CD14-positive monocyte (primary cell): ENCODE results near the gene ADAMTSL3. TPM values are rescaled to one million over a fixed set of nuclear protein-coding genes. Genes with fewer than 3 reads are reported as not detected.

Experiments used
- DNase-seq, 3 donors: peaks; one replicate each; pipeline ENCODE4 v3.0.0-alpha.2; 2011 to 2022
- H2AFZ ChIP-seq: 2 replicates; pipeline ENCODE4 v1.6.0; 2012; ENCODE audit warnings: mild to moderate bottlenecking, low read depth, low read length, inconsistent platforms; ENCODE audit not compliant: insufficient read depth, poor library complexity, severe bottlenecking
- H3K27ac ChIP-seq, 2 donors: 1 replicate in 1 of 2; 2 replicates in 1 of 2; pipeline ENCODE4 v1.5.1; 2012 to 2013; ENCODE audit warnings: low read length in 2 of 2, control low read depth in 1 of 2, inconsistent platforms in 1 of 2, low read depth in 1 of 2, mild to moderate bottlenecking in 1 of 2
- H3K27me3 ChIP-seq, 2 donors: one replicate each; pipeline versions ENCODE4 v1.6.0 to v1.6.1; 2011 to 2013; ENCODE audit warnings: low read length in 2 of 2; ENCODE audit not compliant: control insufficient read depth in 2 of 2, insufficient read depth in 2 of 2
- H3K36me3 ChIP-seq, 2 donors: replicated peaks in 1 of 2; 1 replicate in 1 of 2; 2 replicates in 1 of 2; pipeline versions ENCODE4 v1.5.1 to v1.6.1; 2012 to 2013; ENCODE audit warnings: low read length in 2 of 2, control low read depth in 1 of 2, inconsistent platforms in 1 of 2, mild to moderate bottlenecking in 1 of 2; ENCODE audit not compliant: insufficient read depth in 2 of 2, control insufficient read depth in 1 of 2
- H3K4me1 ChIP-seq, 2 donors: 1 replicate in 1 of 2; 2 replicates in 1 of 2; pipeline versions ENCODE4 v1.5.1 to v1.6.1; 2012 to 2013; ENCODE audit warnings: low read length in 2 of 2, control low read depth in 1 of 2, inconsistent platforms in 1 of 2, mild to moderate bottlenecking in 1 of 2, moderate library complexity in 1 of 2; ENCODE audit not compliant: insufficient read depth in 2 of 2, control insufficient read depth in 1 of 2
- H3K4me2 ChIP-seq: replicated peaks from 2 replicates; pipeline ENCODE3; 2012; ENCODE audit warnings: low read length, moderate library complexity, mild to moderate bottlenecking; ENCODE audit not compliant: poor library complexity, severe bottlenecking; ENCODE audit errors: extremely low read depth
- H3K4me3 ChIP-seq, 3 experiments: fragments of 200-600 bp in 1 of 3; sonication (generic) in 1 of 3; replicated peaks in 1 of 3; 1 replicate in 2 of 3; 2 replicates in 1 of 3; pipeline ENCODE4 v1.5.1; 2011 to 2013; ENCODE audit warnings: low read length in 3 of 3, mild to moderate bottlenecking in 3 of 3, control low read depth in 2 of 3, low read depth in 2 of 3, inconsistent platforms in 1 of 3, moderate library complexity in 1 of 3
- H3K79me2 ChIP-seq: 2 replicates; pipeline ENCODE4 v1.6.0; 2012; ENCODE audit warnings: mild to moderate bottlenecking, control low read depth, inconsistent platforms, low read length, moderate library complexity; ENCODE audit not compliant: insufficient read depth
- H3K9ac ChIP-seq: 2 replicates; pipeline ENCODE4 v1.6.0; 2017; ENCODE audit warnings: low read length, mild to moderate bottlenecking; ENCODE audit not compliant: insufficient read depth, poor library complexity, severe bottlenecking
- H3K9me3 ChIP-seq, 2 donors: replicated peaks in 1 of 2; 1 replicate in 1 of 2; 2 replicates in 1 of 2; pipeline versions ENCODE4 v1.5.1 to v1.6.1; 2012 to 2013; ENCODE audit warnings: low read length in 2 of 2, control low read depth in 1 of 2; ENCODE audit not compliant: control insufficient read depth in 1 of 2, insufficient read depth in 1 of 2
- H4K20me1 ChIP-seq: 2 replicates; pipeline ENCODE4 v1.6.0; 2012; ENCODE audit warnings: mild to moderate bottlenecking, low read length, control low read depth, moderate library complexity; ENCODE audit not compliant: insufficient read depth
- H3K27ac Mint-ChIP-seq, 7 donors: one replicate each; pipeline ENCODE4 v1.8.0; 2020; ENCODE audit warnings: mild to moderate bottlenecking in 7 of 7, mixed read lengths in 7 of 7, moderate library complexity in 6 of 7, inconsistent platforms in 2 of 7
- H3K27me3 Mint-ChIP-seq, 3 donors: one replicate each; pipeline ENCODE4 v1.8.0; 2021 to 2022; ENCODE audit warnings: low read depth in 3 of 3, mild to moderate bottlenecking in 3 of 3, mixed read lengths in 3 of 3, moderate library complexity in 3 of 3, inconsistent platforms in 1 of 3
- H3K36me3 Mint-ChIP-seq, 2 donors: one replicate each; pipeline ENCODE4 v1.8.0; 2020; ENCODE audit warnings: mixed read lengths in 2 of 2, inconsistent platforms in 1 of 2, mild to moderate bottlenecking in 1 of 2
- H3K4me1 Mint-ChIP-seq: one replicate; pipeline ENCODE4 v1.8.0; 2020; ENCODE audit warnings: mild to moderate bottlenecking, mixed read lengths
- H3K4me3 Mint-ChIP-seq, 2 donors: one replicate each; pipeline ENCODE4 v1.8.0; 2020; ENCODE audit warnings: mild to moderate bottlenecking in 2 of 2, mixed read lengths in 2 of 2, moderate library complexity in 1 of 2
- H3K9me3 Mint-ChIP-seq, 7 donors: one replicate each; pipeline ENCODE4 v1.8.0; 2020 to 2022; ENCODE audit warnings: mixed read lengths in 7 of 7, mild to moderate bottlenecking in 6 of 7, moderate library complexity in 6 of 7, inconsistent platforms in 2 of 7
- WGBS: methylation state at CpG from one replicate; pipeline ENCODE4 v1.1.5; 2013; ENCODE audit warnings: missing lambda C conversion rate; ENCODE audit not compliant: insufficient coverage; 5-methylcytosine and 5-hydroxymethylcytosine counted together
- intact Hi-C, 2 donors: fragments of 100-400 bp; cut with micrococcal nuclease; formaldehyde crosslinking; loops; one replicate each; pipeline versions ENCODE4 v1.15.0 to v1.15.1; 2023
- polyA plus RNA-seq, 3 donors: library from polyadenylated mRNA; depleted of rRNA in 1 of 3; unstranded in 2 of 3; stranded (reverse) in 1 of 3; fragments of 300-500 nt in 2 of 3; fragments of >200 nt in 1 of 3; fragmentation: Illumina TruSeq in 2 of 3; gene quantifications; 1 replicate in 2 of 3; 2 replicates in 1 of 3; pipeline ENCODE4 v1.2.3, GENCODE V29; 2012 to 2021
- TF ChIP-seq, protein P1 (sequence below): fragments of 200-600 bp; IDR thresholded peaks from one replicate; pipeline ENCODE4 v1.8.0; 2022; ENCODE audit warnings: antibody characterized with exemption, mild to moderate bottlenecking

The ADAMTSL3 gene
- polyA plus RNA-seq, 3 donors, result not detected

DNA sequence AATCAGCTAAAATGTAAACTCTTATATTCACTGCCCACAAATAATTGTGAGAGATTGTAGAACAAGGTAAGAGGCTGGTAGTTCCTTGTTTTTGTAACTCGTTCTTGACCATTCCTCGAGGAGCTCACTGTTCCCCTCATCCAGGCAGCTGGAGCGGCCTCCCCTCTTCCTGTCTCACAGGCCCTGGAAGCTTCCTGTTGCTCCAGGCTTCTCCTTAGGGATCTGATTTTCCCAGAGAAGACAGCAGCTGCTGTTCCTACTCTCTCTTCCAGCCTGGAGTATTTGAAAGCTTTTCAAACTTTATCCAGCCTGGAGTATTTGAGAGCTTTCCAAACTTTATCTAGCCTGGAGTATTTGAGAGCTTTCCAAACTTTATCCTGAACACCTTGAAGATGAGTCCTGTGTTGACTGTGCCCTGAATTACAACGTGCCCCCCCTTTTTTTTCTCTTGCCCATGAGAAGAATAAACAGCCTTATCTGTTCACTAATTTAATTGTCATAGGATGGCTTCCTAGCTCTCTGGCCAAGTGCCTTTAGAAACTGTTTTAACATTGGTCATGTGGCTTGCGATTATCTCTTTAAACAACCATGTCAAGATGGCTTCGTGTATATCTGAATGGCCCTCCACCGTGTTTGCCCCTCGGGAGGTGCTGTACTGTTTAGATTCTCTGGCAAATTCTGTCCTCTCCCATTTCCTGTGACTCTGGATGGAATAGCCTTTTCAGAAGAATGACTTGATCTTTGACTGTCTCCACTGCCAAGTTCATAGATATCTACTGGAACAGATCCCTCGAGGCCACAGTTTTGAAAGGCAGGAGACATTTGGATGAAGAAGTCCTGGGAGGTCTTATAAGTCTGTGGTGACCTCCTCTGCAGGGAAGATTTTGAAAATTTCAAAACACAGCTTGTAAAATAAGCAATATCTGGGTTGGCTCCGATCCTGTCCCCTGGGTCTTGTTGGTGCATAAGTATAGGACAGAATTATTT is 4.8 kb downstream of the ADAMTSL3 start:
- Histone ChIP-seq H3K9ac (no peak overlapping the region), H3K4me2 (no peak overlapping the region), H3K27me3 (peaks cover 6 to 22% of the 10 kb centered on the region in 2 donors), H3K4me1 (no peaks in the 10 kb centered on the region), H4K20me1 (no peaks in the 10 kb centered on the region), H3K79me2 (no peaks in the 10 kb centered on the region), H3K27ac (no peak overlapping the region), H3K9me3 (peaks cover 0 to 3% of the 10 kb centered on the region in 2 donors), H3K36me3 (no peaks in the 10 kb centered on the region), H3K4me3 (no peak overlapping the region), H2AFZ (no peak overlapping the region)
- H3K4me1 Mint-ChIP-seq, result no peaks in the 10 kb centered on the region
- peaks cover 0 to 7% (median under 1%) of the 10 kb centered on the region in 7 donors for H3K9me3 Mint-ChIP-seq
- WGBS, result 79% methylated on average over 6 of the region's 10 CpGs
- no peaks in the 10 kb centered on the region for H3K36me3 Mint-ChIP-seq
- DNase-seq, result no peak
- intact Hi-C loops, result no loop called here
- peaks cover 25 to 27% (median 26%) of the 10 kb centered on the region in 3 donors for H3K27me3 Mint-ChIP-seq
- TF ChIP-seq, protein P1, sequence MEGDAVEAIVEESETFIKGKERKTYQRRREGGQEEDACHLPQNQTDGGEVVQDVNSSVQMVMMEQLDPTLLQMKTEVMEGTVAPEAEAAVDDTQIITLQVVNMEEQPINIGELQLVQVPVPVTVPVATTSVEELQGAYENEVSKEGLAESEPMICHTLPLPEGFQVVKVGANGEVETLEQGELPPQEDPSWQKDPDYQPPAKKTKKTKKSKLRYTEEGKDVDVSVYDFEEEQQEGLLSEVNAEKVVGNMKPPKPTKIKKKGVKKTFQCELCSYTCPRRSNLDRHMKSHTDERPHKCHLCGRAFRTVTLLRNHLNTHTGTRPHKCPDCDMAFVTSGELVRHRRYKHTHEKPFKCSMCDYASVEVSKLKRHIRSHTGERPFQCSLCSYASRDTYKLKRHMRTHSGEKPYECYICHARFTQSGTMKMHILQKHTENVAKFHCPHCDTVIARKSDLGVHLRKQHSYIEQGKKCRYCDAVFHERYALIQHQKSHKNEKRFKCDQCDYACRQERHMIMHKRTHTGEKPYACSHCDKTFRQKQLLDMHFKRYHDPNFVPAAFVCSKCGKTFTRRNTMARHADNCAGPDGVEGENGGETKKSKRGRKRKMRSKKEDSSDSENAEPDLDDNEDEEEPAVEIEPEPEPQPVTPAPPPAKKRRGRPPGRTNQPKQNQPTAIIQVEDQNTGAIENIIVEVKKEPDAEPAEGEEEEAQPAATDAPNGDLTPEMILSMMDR, result no peak
- H3K4me3 Mint-ChIP-seq, result no peak overlapping the region
- H3K27ac Mint-ChIP-seq, result no peak overlapping the region

DNA sequence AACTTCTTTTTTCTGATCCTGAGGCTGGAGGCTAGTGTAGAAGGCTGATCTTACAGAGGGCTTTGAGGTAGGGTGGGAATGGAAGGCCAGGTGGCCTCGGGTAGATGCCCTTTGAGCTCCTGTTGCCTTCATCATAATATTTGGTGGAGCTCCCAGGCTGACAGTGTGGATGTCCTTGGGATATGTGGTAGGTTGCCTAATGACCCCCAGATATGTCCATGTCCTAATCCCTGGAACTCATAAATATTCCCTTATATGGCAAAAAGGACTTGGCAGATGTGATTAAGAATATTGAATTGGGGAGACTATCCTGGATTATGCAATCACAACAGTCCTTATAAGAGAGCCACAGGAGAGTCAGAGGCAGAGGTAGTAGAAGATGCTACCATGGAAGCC is 5.5 kb downstream of the ADAMTSL3 start:
- Histone ChIP-seq H3K4me3 (no peak overlapping the region), H3K27ac (no peak overlapping the region), H4K20me1 (no peaks in the 10 kb centered on the region), H3K27me3 (peaks cover 6 to 18% of the 10 kb centered on the region in 2 donors), H3K9me3 (peaks cover 0 to 3% of the 10 kb centered on the region in 2 donors), H3K79me2 (no peaks in the 10 kb centered on the region), H3K9ac (no peak overlapping the region), H3K4me2 (no peak overlapping the region), H3K36me3 (no peaks in the 10 kb centered on the region), H2AFZ (no peak overlapping the region), H3K4me1 (no peaks in the 10 kb centered on the region)
- H3K4me3 Mint-ChIP-seq, result no peak overlapping the region
- H3K27ac Mint-ChIP-seq, result no peak overlapping the region
- intact Hi-C loops, result no loop called here
- no CpG with 5 or more reads among the region's 1 CpG for WGBS
- DNase-seq, result no peak
- H3K4me1 Mint-ChIP-seq, result no peaks in the 10 kb centered on the region
- H3K27me3 Mint-ChIP-seq, result peaks cover 21 to 25% (median 22%) of the 10 kb centered on the region in 3 donors
- H3K9me3 Mint-ChIP-seq, result peaks cover 0 to 7% (median 3%) of the 10 kb centered on the region in 7 donors
- H3K36me3 Mint-ChIP-seq, result no peaks in the 10 kb centered on the region
- TF ChIP-seq, protein P1, result no peak
